HepG2 (cell line): Measurements from ENCODE around the gene SDR39U1. TPM values are rescaled to one million over a fixed set of nuclear protein-coding genes. Genes with fewer than 3 reads are reported as not detected.

Experiments used
- CREBL2 ChIP-seq: sonication (generic); formaldehyde crosslinking; IDR thresholded peaks from 2 replicates; pipeline ENCODE4 v1.8.1; 2023; ENCODE audit warnings: missing genetic modification reagents, mild to moderate bottlenecking, borderline replicate concordance
- GLMP ChIP-seq: sonication (generic); formaldehyde crosslinking; IDR thresholded peaks from 2 replicates; pipeline ENCODE4 v1.9.0; 2021; ENCODE audit warnings: missing genetic modification reagents, mild to moderate bottlenecking, borderline replicate concordance
- GTF2F1 ChIP-seq: fragments of 150-350 bp; IDR thresholded peaks from 2 replicates; pipeline ENCODE4 v1.6.1; 2014; ENCODE audit warnings: low read length
- HNRNPH1 ChIP-seq: fragments of 200-400 bp; formaldehyde crosslinking; optimal IDR thresholded peaks from 2 replicates; pipeline ENCODE3; 2017; ENCODE audit warnings: mild to moderate bottlenecking, low read depth, low read length
- IRF1 ChIP-seq: sonication (generic); formaldehyde crosslinking; IDR thresholded peaks from 2 replicates; pipeline ENCODE4 v1.4.0; 2020; ENCODE audit warnings: low read depth, mild to moderate bottlenecking, missing genetic modification reagents
- KLF6 ChIP-seq: IDR thresholded peaks from 2 replicates; pipeline ENCODE4 v1.8.0; 2016; ENCODE audit warnings: missing biosample characterization, missing genetic modification reagents
- MAX ChIP-seq: IDR thresholded peaks from 2 replicates; pipeline ENCODE4 v1.6.1; 2012; ENCODE audit warnings: inconsistent platforms
- PLSCR1 ChIP-seq: sonication (generic); formaldehyde crosslinking; IDR thresholded peaks from 2 replicates; pipeline ENCODE4 v1.5.0; 2020; ENCODE audit warnings: missing genetic modification reagents, mild to moderate bottlenecking, borderline replicate concordance
- TFDP2 ChIP-seq: sonication (generic); formaldehyde crosslinking; IDR thresholded peaks from 2 replicates; pipeline ENCODE4 v1.4.0; 2020; ENCODE audit warnings: missing genetic modification reagents
- THAP7 ChIP-seq: sonication (generic); formaldehyde crosslinking; IDR thresholded peaks from 2 replicates; pipeline ENCODE4 v1.8.1; 2023; ENCODE audit warnings: mild to moderate bottlenecking, missing genetic modification reagents
- ZNF138 ChIP-seq: sonication (generic); formaldehyde crosslinking; IDR thresholded peaks from 2 replicates; pipeline ENCODE4 v1.5.0; 2020; ENCODE audit warnings: mild to moderate bottlenecking, low read depth, missing genetic modification reagents
- ZNF260 ChIP-seq: sonication (generic); formaldehyde crosslinking; IDR thresholded peaks from 2 replicates; pipeline ENCODE4 v1.4.0; 2020; ENCODE audit warnings: missing genetic modification reagents, low read depth, mild to moderate bottlenecking, borderline replicate concordance
- ZNF318 ChIP-seq: sonication (generic); formaldehyde crosslinking; IDR thresholded peaks from 2 replicates; pipeline ENCODE4 v1.4.0; 2020; ENCODE audit warnings: mild to moderate bottlenecking, missing genetic modification reagents
- ZNF34 ChIP-seq: sonication (generic); formaldehyde crosslinking; IDR thresholded peaks from 2 replicates; pipeline ENCODE4 v1.4.0; 2020; ENCODE audit warnings: mild to moderate bottlenecking, missing genetic modification reagents, borderline replicate concordance
- ZNF460 ChIP-seq: sonication (generic); formaldehyde crosslinking; IDR thresholded peaks from 2 replicates; pipeline ENCODE4 v1.5.1; 2020; ENCODE audit warnings: missing genetic modification reagents, mild to moderate bottlenecking, borderline replicate concordance
- ZNF562 ChIP-seq: sonication (generic); formaldehyde crosslinking; IDR thresholded peaks from 2 replicates; pipeline ENCODE4 v1.8.0; 2022; ENCODE audit warnings: missing genetic modification reagents, borderline replicate concordance
- polyA plus RNA-seq, 8 experiments: library from polyadenylated mRNA; depleted of rRNA in 3 of 8; stranded (reverse) in 7 of 8; unstranded in 1 of 8; fragments of >200 nt; fragmentation: Illumina TruSeq in 4 of 8; extraction: Trizol in 4 of 8; gene quantifications; 2 replicates each; pipeline versions ENCODE4 v1.2.1 to v1.2.3, GENCODE V29; 2011 to 2016; ENCODE audit warnings: low read depth in 4 of 8, missing spikeins in 1 of 8, mixed read lengths in 1 of 8; ENCODE audit not compliant: insufficient read depth in 1 of 8
- total RNA-seq, 5 experiments: library from RNA; depleted of rRNA; stranded (reverse); fragments of >200 nt; fragmentation: Illumina TruSeq; extraction: Trizol; gene quantifications; 2 replicates each; pipeline ENCODE4 v1.2.3, GENCODE V29; 2016; ENCODE audit warnings: low read depth in 1 of 5

SDR39U1 gene
- total and polyA plus RNA-seq, 2 of the 13 experiments (the other 11 are each of a cell fraction or from before 2014, with no cell fraction given): 34.4 to 129 TPM

- TF ChIP-seq THAP7 (CRISPR knock-in tag): no peak
- TF ChIP-seq ZNF260 (CRISPR knock-in tag): no peak
- TF ChIP-seq KLF6 (CRISPR knock-in tag): no peak
- TF ChIP-seq CREBL2: no peak
- TF ChIP-seq ZNF34 (CRISPR knock-in tag): no peak
- TF ChIP-seq PLSCR1 (CRISPR knock-in tag): 0 out of 2 replicates have a peak, but pooled peaks have one; percentile 29
- TF ChIP-seq GTF2F1: no peak
- TF ChIP-seq ZNF562 (CRISPR knock-in tag): no peak
- TF ChIP-seq ZNF318 (CRISPR knock-in tag): no peak
- TF ChIP-seq ZNF138 (CRISPR knock-in tag): no peak
- TF ChIP-seq ZNF460 (CRISPR knock-in tag): 0 out of 2 replicates have a peak, but pooled peaks have one; percentile 13
- TF ChIP-seq MAX: no peak
- no peak for TF ChIP-seq GLMP (CRISPR knock-in tag)
- TF ChIP-seq IRF1: no peak
- 0 out of 2 replicates have a peak, but pooled peaks have one; percentile 23 for TF ChIP-seq TFDP2 (CRISPR knock-in tag)
- no peak for TF ChIP-seq HNRNPH1
Measured at GRCh38 chr14:24441485-24441884, 1.1 kb downstream of the SDR39U1 start (continued).
